K562 (cell line): ENCODE data around the gene HS3ST1. TPM values are rescaled to one million over a fixed set of nuclear protein-coding genes. Genes with fewer than 3 reads are reported as not detected.

ENCODE experiments used
- ATAC-seq: fragments of 200-7000 bp; cut with Tn5 transposase; 3 replicates; pipeline ENCODE4 v1.9.1; 2020; ENCODE audit warnings: moderate library complexity
- BruUV-seq: library from RNA; stranded (reverse); fragments of 400-500 nt; replicated peaks from 2 replicates; lab custom pipeline; 2021; lab: Mats Ljungman, UMichigan
- CTCF ChIA-PET: fragments of 300-600 bp; formaldehyde crosslinking; extraction: SDS; loops from one replicate; lab custom pipeline; 2021; ENCODE audit warnings: low intra/inter-chr PET ratio; lab: Yijun Ruan, JAX
- POLR2A ChIA-PET: fragments of 300-600, 350-650 bp; sonication (Branson Sonifier 250); formaldehyde crosslinking; extraction: SDS; loops from one replicate; lab custom pipeline; 2021; ENCODE audit warnings: antibody characterized with exemption, inconsistent platforms; lab: Yijun Ruan, JAX
- DNase-seq, 4 experiments: peaks; one replicate each; pipeline versions ENCODE4 v3.0.0 to v3.0.0-alpha.2; 2011 to 2018; ENCODE audit warnings: low spot score in 3 of 4, mixed read lengths in 3 of 4; ENCODE audit errors: extremely low read depth in 1 of 4
- FAIRE-seq: peaks from 2 replicates; lab custom pipeline; 2011; peaks lifted over from hg19 to GRCh38; lab: Jason Lieb, UNC
- H2AFZ ChIP-seq: 2 replicates; pipeline ENCODE4 v1.6.0; 2011; ENCODE audit warnings: low read depth, low read length, control low read depth, inconsistent platforms
- H3K27ac ChIP-seq: fragments of 200-600 bp; 3 replicates; pipeline ENCODE4 v1.8.0; 2011; ENCODE audit warnings: low read depth, mild to moderate bottlenecking, control low read depth, inconsistent platforms, low read length, moderate library complexity, mixed read lengths; ENCODE audit errors: extremely low read depth
- H3K27me3 ChIP-seq, 2 experiments: fragments of 300-600 bp in 1 of 2; 2 replicates in 1 of 2; 3 replicates in 1 of 2; pipeline versions ENCODE4 v1.6.0 to v1.8.0; 2011; ENCODE audit warnings: inconsistent platforms in 2 of 2, low read length in 2 of 2, mild to moderate bottlenecking in 1 of 2, mixed read lengths in 1 of 2, moderate library complexity in 1 of 2; ENCODE audit not compliant: control insufficient read depth in 2 of 2, insufficient read depth in 2 of 2
- H3K36me3 ChIP-seq: fragments of 300-600 bp; 3 replicates; pipeline ENCODE4 v1.8.0; 2011; ENCODE audit warnings: mild to moderate bottlenecking, low read length, inconsistent platforms; ENCODE audit not compliant: control insufficient read depth, insufficient read depth
- H3K4me1 ChIP-seq, 2 experiments: fragments of 200-600 bp in 1 of 2; replicated peaks in 1 of 2; 2 replicates in 1 of 2; 3 replicates in 1 of 2; pipeline versions ENCODE4 v1.5.1 to v1.8.0; 2011; ENCODE audit warnings: inconsistent platforms in 2 of 2, low read length in 2 of 2, mild to moderate bottlenecking in 1 of 2, mixed read lengths in 1 of 2, moderate library complexity in 1 of 2; ENCODE audit not compliant: control insufficient read depth in 2 of 2, insufficient read depth in 2 of 2
- H3K4me2 ChIP-seq: 2 replicates; pipeline ENCODE4 v1.6.1; 2011; ENCODE audit warnings: low read length, control low read depth, inconsistent platforms, mixed read lengths; ENCODE audit not compliant: insufficient read depth
- H3K4me3 ChIP-seq: fragments of 200-600 bp; sonication (generic), shearing (Covaris generic); 2 replicates; pipeline ENCODE4 v1.5.1; 2016; ENCODE audit warnings: control low read depth, inconsistent platforms
- H3K79me2 ChIP-seq: fragments of 200-600 bp; 3 replicates; pipeline ENCODE4 v1.8.0; 2011; ENCODE audit warnings: low read length, inconsistent platforms; ENCODE audit not compliant: control insufficient read depth, insufficient read depth
- H3K9ac ChIP-seq, 2 experiments: 2 replicates each; pipeline versions ENCODE4 v1.6.0 to v1.6.1; 2011; ENCODE audit warnings: low read depth in 2 of 2, low read length in 2 of 2, control low read depth in 1 of 2, inconsistent platforms in 1 of 2, mild to moderate bottlenecking in 1 of 2, mixed read lengths in 1 of 2; ENCODE audit not compliant: insufficient read depth in 1 of 2
- H3K9me1 ChIP-seq: one replicate; pipeline ENCODE4 v1.6.0; 2011; ENCODE audit warnings: inconsistent platforms, mild to moderate bottlenecking, low read length, moderate library complexity; ENCODE audit not compliant: control insufficient read depth, insufficient read depth
- H3K9me3 ChIP-seq: replicated peaks from 2 replicates; pipeline ENCODE4 v1.5.1; 2011; ENCODE audit warnings: low read depth, low read length, inconsistent platforms; ENCODE audit not compliant: control insufficient read depth, insufficient read depth
- H4K20me1 ChIP-seq: replicated peaks from 2 replicates; pipeline ENCODE4 v1.6.1; 2011; ENCODE audit warnings: low read length, inconsistent platforms, mixed read lengths; ENCODE audit not compliant: control insufficient read depth, insufficient read depth
- ARID3A ChIP-seq: IDR thresholded peaks from 2 replicates; pipeline ENCODE4 v1.6.1; 2012; ENCODE audit warnings: low read depth, low read length, improper control_type of control experiment, borderline replicate concordance
- DPF2 ChIP-seq: fragments of 450-650 bp; IDR thresholded peaks from 2 replicates; pipeline ENCODE4 v1.6.1; 2016
- GABPB2 ChIP-seq: fragments of 250-450 bp; sonication (Bioruptor Pico); conservative IDR thresholded peaks from 2 replicates; pipeline ENCODE4 v1.5.1; 2021; ENCODE audit warnings: mild to moderate bottlenecking
- HDAC8 ChIP-seq: fragments of 450-650 bp; IDR thresholded peaks from 2 replicates; pipeline ENCODE4 v1.6.1; 2016; ENCODE audit warnings: mild to moderate bottlenecking, missing genetic modification characterization, moderate library complexity, missing compliant biosample characterization
- MEF2D ChIP-seq: conservative IDR thresholded peaks from 2 replicates; pipeline ENCODE4 v1.6.1; 2016; ENCODE audit warnings: low read depth, missing genetic modification characterization, missing compliant biosample characterization
- NR2C2 ChIP-seq, 2 experiments: fragments of 200-800 bp in 1 of 2; sonication (Bioruptor generic) in 1 of 2; sonication (generic) in 1 of 2; formaldehyde crosslinking in 1 of 2; IDR thresholded peaks; 2 replicates each; pipeline versions ENCODE4 v1.6.1 to v1.8.0; 2016 to 2022; ENCODE audit warnings: mild to moderate bottlenecking in 1 of 2, missing compliant biosample characterization in 1 of 2, missing genetic modification characterization in 1 of 2, missing genetic modification reagents in 1 of 2
- PYGO2 ChIP-seq: fragments of 450-650 bp; IDR thresholded peaks from 2 replicates; pipeline ENCODE4 v1.6.1; 2016; ENCODE audit warnings: mild to moderate bottlenecking, missing genetic modification characterization, moderate library complexity, missing compliant biosample characterization
- ZNF79 ChIP-seq: fragments of 250-450 bp; sonication (Bioruptor Pico); IDR thresholded peaks from 2 replicates; pipeline ENCODE4 v1.4.0; 2020; ENCODE audit warnings: low read depth, mild to moderate bottlenecking, moderate library complexity
- WGBS: fragments of 100-300 bp; shearing (Covaris generic); methylation state at CpG from one replicate; pipeline ENCODE4 v1.1.6; 2016; ENCODE audit warnings: low coverage, mixed read lengths; ENCODE audit not compliant: insufficient coverage; ENCODE audit errors: missing lambda C conversion rate; 5-methylcytosine and 5-hydroxymethylcytosine counted together
- in situ Hi-C: fragments of 300-500 bp; cut with MboI; formaldehyde crosslinking; loops from 4 replicates; pipeline ENCODE4 v1.15.0; 2018; ENCODE audit warnings: inconsistent platforms, mixed read lengths
- intact Hi-C: fragments of 100-400 bp; cut with micrococcal nuclease; formaldehyde crosslinking; loops from 2 replicates; pipeline ENCODE4 v1.14.2; 2022
- polyA plus RNA-seq, 8 experiments: library from polyadenylated mRNA; depleted of rRNA in 4 of 8; stranded (reverse) in 5 of 8; unstranded in 3 of 8; fragments of >200 nt; fragmentation: Nextera tagmentation in 2 of 8; fragmentation: Illumina TruSeq in 1 of 8; extraction: Ambion mirVana in 2 of 8; extraction: Trizol in 1 of 8; gene quantifications; 2 replicates each; pipeline versions ENCODE4 v1.2.1 to v1.2.3, GENCODE V29; 2011 to 2014; ENCODE audit warnings: inconsistent platforms in 1 of 8, missing spikeins in 1 of 8
- total RNA-seq, 7 experiments: library from RNA; depleted of rRNA in 6 of 7; stranded (reverse); fragments of >200 nt in 6 of 7; fragmentation: Illumina TruSeq in 2 of 7; extraction: Trizol in 2 of 7; gene quantifications; 2 replicates each; pipeline versions ENCODE4 v1.2.1 to v1.2.3, GENCODE V29; 2011 to 2021; ENCODE audit warnings: low replicate concordance in 1 of 7

HS3ST1 gene
- total and polyA plus RNA-seq, 9 of the 15 experiments (the other 6 are each of a cell fraction or from before 2014, with no cell fraction given) = 0.02 TPM; not detected in 8

GRCh38 chr4:11404431-11404830 lies 24.3 kb downstream of the HS3ST1 start (continued):
- TF ChIP-seq ZNF79 = no peak
- no peak for TF ChIP-seq HDAC8 (tag)
- TF ChIP-seq, all 486 proteins: peak for 0

- POLR2A ChIA-PET = no interaction called here
- DNase-seq (no peak), FAIRE-seq (no peak)
- no TSS peak for BruUV-seq
- H4K20me1 ChIP-seq = no peaks in the 10 kb centered on the region
- H3K27me3 ChIP-seq = no peaks in the 10 kb centered on the region
- in situ Hi-C loops = loop anchor here (25.0 kb wide), 2 partner anchors 815 to 1240 kb away; no protein-coding TSS in a partner anchor
- H3K9me3 ChIP-seq = no peaks in the 10 kb centered on the region
- H2AFZ ChIP-seq = no peak overlapping the region
- CTCF ChIA-PET = no interaction called here
- TF ChIP-seq MEF2D (tag) = no peak
- TF ChIP-seq GABPB2 (CRISPR knock-in tag) = no peak
- TF ChIP-seq NR2C2 (CRISPR knock-in tag; IDR thresholded peaks at IDR 0.05) = no peak
- no peak for TF ChIP-seq NR2C2 (tag; IDR thresholded peaks at IDR 0.05)
- no peak for TF ChIP-seq ARID3A
- no peak for TF ChIP-seq PYGO2
- TF ChIP-seq DPF2 = no peak
- TF ChIP-seq, all 486 proteins: peak for 0
- Histone ChIP-seq H3K36me3 (no peaks in the 10 kb centered on the region), H3K79me2 (no peaks in the 10 kb centered on the region), H3K9me1 (no peaks in the 10 kb centered on the region), H3K9ac (no peak overlapping the region), H3K4me3 (no peak overlapping the region), H3K4me2 (no peak overlapping the region), H3K4me1 (no peaks in the 10 kb centered on the region), H3K27ac (no peak overlapping the region)
- 2% methylated on average over 3 of the region's 3 CpGs for WGBS
- intact Hi-C loops = no loop called here
- ATAC-seq = no peak
Observed at GRCh38 chr4:11402192-11402591, 26.5 kb downstream of the HS3ST1 start.
